ENCODE measurements around the gene ANXA4.
"Not testable (repeated sequence)": the region's sequence is repeated elsewhere in the genome, so short reads cannot be mapped to it uniquely, and the experiment has no call there.

The ANXA4 gene

GRCh38 chr2:69810550-69810949 lies 68.6 kb downstream of the ANXA4 start:
- no peak for DNase-seq (ENCODE audit: low read depth)

- DNase-seq (ENCODE audit: low read depth): no peak
Observed at GRCh38 chr2:69811018-69811417, 69.1 kb downstream of the ANXA4 start.

GRCh38 chr2:69811591-69811990 lies 69.7 kb downstream of the ANXA4 start:
- DNase-seq (ENCODE audit: low read depth): no peak

- DNase-seq (ENCODE audit: low read depth): no peak
Observed at GRCh38 chr2:69815717-69816116, 73.8 kb downstream of the ANXA4 start.

- DNase-seq (ENCODE audit: low read depth): no peak
Observed at GRCh38 chr2:69816923-69817542, 75.1 kb downstream of the ANXA4 start.

- no peak for DNase-seq (ENCODE audit: low read depth)
Observed at GRCh38 chr2:69817729-69818501, 76.0 kb downstream of the ANXA4 start.

GRCh38 chr2:69827796-69828540 lies 86.0 kb downstream of the ANXA4 start:
- DNase-seq (ENCODE audit: low read depth): no peak

GRCh38 chr2:69828938-69829255 lies 87.0 kb downstream of the ANXA4 start:
- DNase-seq (ENCODE audit: low read depth): no peak

GRCh38 chr2:69829256-69830044 lies 87.5 kb downstream of the ANXA4 start, which contains the start of gene GMCL1:
TSS of gene GMCL1 (plus strand) at chr2:69829660. CDS start at chr2:69829893, 233 bp downstream.
- DNase-seq (ENCODE audit: low read depth): peak; percentile 99

GRCh38 chr2:69830045-69830905 lies 88.3 kb downstream of the ANXA4 start:
- DNase-seq (ENCODE audit: low read depth): peak; percentile 17

- not testable (repeated sequence) for DNase-seq (ENCODE audit: low read depth)
Observed at GRCh38 chr2:69830906-69831241, 88.9 kb downstream of the ANXA4 start.

GRCh38 chr2:69831354-69831905 lies 89.5 kb downstream of the ANXA4 start:
- no peak for DNase-seq (ENCODE audit: low read depth)

- no peak for DNase-seq (ENCODE audit: low read depth)
Observed at GRCh38 chr2:69833752-69834151, 91.8 kb downstream of the ANXA4 start.

GRCh38 chr2:69835666-69836065 lies 93.7 kb downstream of the ANXA4 start:
- no peak for DNase-seq (ENCODE audit: low read depth)

- no peak for DNase-seq (ENCODE audit: low read depth)
Observed at GRCh38 chr2:69836316-69836715, 94.4 kb downstream of the ANXA4 start.

GRCh38 chr2:69837533-69837932 lies 95.6 kb downstream of the ANXA4 start:
- no peak for DNase-seq (ENCODE audit: low read depth)

- no peak for DNase-seq (ENCODE audit: low read depth)
Observed at GRCh38 chr2:69843993-69844392, 102.1 kb downstream of the ANXA4 start.

- DNase-seq (ENCODE audit: low read depth): no peak
Observed at GRCh38 chr2:69844560-69844959, 102.6 kb downstream of the ANXA4 start.

GRCh38 chr2:69846182-69847067 lies 104.5 kb downstream of the ANXA4 start:
- no peak for DNase-seq (ENCODE audit: low read depth)

Data from stimulated activated CD8-positive, alpha-beta memory T cell treated with anti-CD3 and anti-CD28 coated beads, Interleukin-15, amount 100 ng/mL, for 24 hours (primary cell).